ENCODE results near the gene NDUFS2.
A peak's percentile ranks its signal among the peaks of the same experiment; 100 is the strongest.
"Not testable (repeated sequence)": the region's sequence is repeated elsewhere in the genome, so short reads cannot be mapped to it uniquely, and the experiment has no call there.

NDUFS2 gene

GRCh38 chr1:161220002-161220401 is 17.8 kb downstream of the NDUFS2 start:
- DNase-seq (ENCODE audit: low read depth) = no peak

DNA sequence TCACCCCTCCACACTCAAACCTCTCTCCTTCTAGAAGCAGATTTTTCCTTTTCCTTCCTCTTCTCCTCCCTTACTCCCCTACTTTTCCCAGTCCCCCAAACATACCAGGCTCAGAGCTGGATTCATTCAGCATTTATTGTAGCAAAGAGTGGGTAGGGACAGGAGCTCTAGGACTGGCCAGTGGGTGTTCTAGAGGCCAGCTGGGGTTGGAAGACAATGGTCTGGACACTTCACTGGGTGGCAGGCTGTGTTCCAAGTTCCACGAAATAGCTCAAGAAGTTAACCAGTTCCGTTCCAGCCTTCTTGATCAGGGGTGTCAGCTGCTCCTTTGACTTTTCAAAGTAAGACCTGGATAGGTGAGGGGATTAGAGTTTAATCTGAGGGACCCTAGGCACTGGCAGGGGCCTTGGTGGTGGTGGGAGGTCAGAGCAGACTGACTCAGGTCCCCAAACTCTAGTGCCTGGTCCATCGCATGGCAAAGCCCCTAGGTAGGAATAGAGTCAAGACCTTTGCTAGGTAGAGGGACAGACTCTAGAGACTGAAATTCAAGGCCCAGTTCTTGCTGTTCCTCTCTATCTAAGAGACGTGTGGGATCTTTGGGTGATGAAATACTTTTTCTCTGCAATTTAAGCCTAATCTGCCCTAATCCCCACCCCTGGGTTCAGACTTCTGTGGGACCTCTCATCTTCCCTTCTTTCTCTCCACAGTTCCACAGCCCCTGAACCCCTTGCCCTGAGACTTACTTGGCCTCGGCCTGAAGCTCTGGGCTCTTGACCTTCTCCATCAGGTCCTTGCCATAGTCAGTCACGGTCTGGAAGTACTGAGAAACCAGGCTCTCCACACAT is 20.2 kb downstream of the NDUFS2 start:
- no peak for DNase-seq (ENCODE audit: low read depth)

GRCh38 chr1:161223805-161224694 is 21.9 kb downstream of the NDUFS2 start:
- DNase-seq (ENCODE audit: low read depth) = no peak

GRCh38 chr1:161224695-161225087 is 22.5 kb downstream of the NDUFS2 start:
- not testable (repeated sequence) for DNase-seq (ENCODE audit: low read depth)

DNA sequence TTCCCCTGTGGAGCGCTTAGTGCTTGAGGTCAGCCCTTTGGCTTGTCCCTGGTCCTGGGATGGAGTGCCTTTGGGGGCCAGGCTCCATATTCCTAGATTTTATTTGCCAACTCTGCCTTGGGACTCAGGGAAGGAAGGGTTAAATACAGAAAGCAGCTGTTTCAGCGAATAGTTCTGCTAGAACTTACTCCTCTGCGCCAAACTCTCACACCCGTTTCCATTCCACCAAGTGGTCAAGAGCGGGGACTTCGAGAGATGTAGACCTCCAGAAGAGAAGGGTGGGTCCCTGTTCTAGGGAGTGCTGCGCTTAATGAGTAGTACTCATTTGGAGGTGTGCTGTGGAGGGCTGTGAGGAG is 23.0 kb downstream of the NDUFS2 start:
- no peak for DNase-seq (ENCODE audit: low read depth)

- DNase-seq (ENCODE audit: low read depth) = peak; percentile 71
Observed at GRCh38 chr1:161225534-161226319, 23.6 kb downstream of the NDUFS2 start, which contains the start of gene TOMM40L. TSS of gene TOMM40L (plus strand) at chr1:161226060. CDS start at chr1:161226490, 430 bp downstream.

GRCh38 chr1:161226320-161226711 is 24.1 kb downstream of the NDUFS2 start:
- DNase-seq (ENCODE audit: low read depth) = no peak

- no peak for DNase-seq (ENCODE audit: low read depth)
Observed at GRCh38 chr1:161226759-161227158, 24.6 kb downstream of the NDUFS2 start.

- DNase-seq (ENCODE audit: low read depth) = peak; percentile 87
Observed at GRCh38 chr1:161227196-161227871, 25.2 kb downstream of the NDUFS2 start.

- no peak for DNase-seq (ENCODE audit: low read depth)
Observed at GRCh38 chr1:161228032-161228431, 25.9 kb downstream of the NDUFS2 start.

- DNase-seq (ENCODE audit: low read depth) = no peak
Observed at GRCh38 chr1:161229896-161230295, 27.7 kb downstream of the NDUFS2 start.

DNA sequence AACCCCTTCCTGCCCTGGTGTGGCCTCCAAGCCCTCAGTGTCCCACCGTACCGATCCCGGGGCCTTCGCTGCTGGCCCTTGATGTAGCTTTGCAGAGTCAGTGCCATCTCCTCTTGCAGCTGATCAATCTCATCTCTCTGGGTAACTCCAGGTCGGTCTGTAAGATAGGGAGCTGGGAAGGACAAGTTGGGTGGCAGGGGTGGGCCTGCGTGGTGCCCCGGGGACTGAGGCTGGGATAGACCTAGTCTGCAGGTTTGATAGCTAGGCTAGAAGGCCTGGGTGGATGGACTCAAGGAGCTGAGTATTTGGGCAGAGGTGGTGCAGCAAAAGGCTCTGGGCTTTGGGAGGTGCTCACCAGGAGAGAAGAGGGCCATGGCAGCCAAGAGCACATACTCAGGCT is 28.6 kb downstream of the NDUFS2 start:
- DNase-seq (ENCODE audit: low read depth) = no peak

- no peak for DNase-seq (ENCODE audit: low read depth)
Observed at GRCh38 chr1:161233102-161233501, 30.9 kb downstream of the NDUFS2 start.

- no peak for DNase-seq (ENCODE audit: low read depth)
Observed at GRCh38 chr1:161235957-161236775, 34.0 kb downstream of the NDUFS2 start.

DNA sequence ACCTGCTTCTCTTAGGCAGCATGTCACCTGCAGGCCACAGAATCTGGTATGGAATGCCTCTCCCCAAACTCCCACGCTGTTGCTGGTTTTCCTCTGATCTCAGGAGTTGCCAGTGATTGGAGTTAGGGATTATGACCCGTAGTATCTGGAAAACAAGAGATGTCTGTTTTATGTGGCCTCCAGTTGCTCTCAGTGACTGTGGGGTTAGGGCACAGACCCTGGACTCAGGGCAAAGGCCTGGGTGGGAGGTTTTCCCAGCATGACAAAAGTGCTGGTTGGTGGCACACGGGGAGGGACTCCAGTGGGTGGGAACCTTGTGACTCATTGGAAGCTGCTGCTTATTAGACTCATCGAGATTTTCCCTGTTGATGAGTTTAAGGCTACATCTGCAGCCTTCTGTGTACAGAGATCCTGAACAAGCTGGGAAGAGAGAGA is 35.9 kb downstream of the NDUFS2 start, which contains the start of gene NR1I3:
NR1I3 (minus strand) TSS at position 165 of the 435 bp plus-strand sequence. CDS start 1,638 bp downstream, outside the sequence.
- no peak for DNase-seq (ENCODE audit: low read depth)

- no peak for DNase-seq (ENCODE audit: low read depth)
Observed at GRCh38 chr1:161241682-161242081, 39.5 kb downstream of the NDUFS2 start.

DNA sequence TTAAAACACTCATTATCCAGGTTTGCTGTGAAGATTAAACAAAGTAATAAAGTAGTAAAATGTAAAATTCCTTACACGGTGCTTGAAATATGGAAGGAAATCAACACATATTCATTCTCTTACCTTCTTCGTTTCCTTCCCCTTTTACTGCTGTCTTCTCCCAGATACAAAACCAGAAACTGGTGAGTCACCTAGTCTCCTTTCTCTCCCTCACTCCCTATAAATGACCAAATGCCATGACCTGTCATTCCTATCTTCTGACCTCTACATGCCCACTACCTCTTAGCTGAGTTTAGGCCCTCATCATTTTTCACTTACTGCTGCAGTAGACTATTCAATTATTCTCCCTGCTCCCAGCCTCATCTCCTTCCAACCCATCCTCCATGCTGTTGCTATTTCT is 40.1 kb downstream of the NDUFS2 start:
- no peak for DNase-seq (ENCODE audit: low read depth)

- DNase-seq (ENCODE audit: low read depth) = no peak
Observed at GRCh38 chr1:161244888-161245287, 42.7 kb downstream of the NDUFS2 start.

- not testable (repeated sequence) for DNase-seq (ENCODE audit: low read depth)
Observed at GRCh38 chr1:161250100-161250499, 47.9 kb downstream of the NDUFS2 start.

GRCh38 chr1:161250829-161251228 is 48.7 kb downstream of the NDUFS2 start:
- no peak for DNase-seq (ENCODE audit: low read depth)

Measured in stimulated activated CD8-positive, alpha-beta memory T cell treated with anti-CD3 and anti-CD28 coated beads, Interleukin-15, amount 100 ng/mL, for 1 hour (primary cell).